Ovary (tissue), 3 donors: Measurements from ENCODE around the gene LEPR.

Experiments used
- CTCF ChIP-seq, 3 donors: fragments of 450-650 bp in 2 of 3; fragments of 200-600 bp in 1 of 3; IDR thresholded peaks; one replicate each; pipeline versions ENCODE4 v1.5.1 to v1.8.0; 2016 to 2022; ENCODE audit warnings: antibody characterized with exemption in 3 of 3, mild to moderate bottlenecking in 1 of 3
- POLR2A ChIP-seq: fragments of 450-650 bp; IDR thresholded peaks from one replicate; pipeline ENCODE4 v1.6.1; 2017; ENCODE audit warnings: antibody characterized with exemption, mild to moderate bottlenecking, moderate library complexity
- donor health status: DM: no; HTN: no; CAD: no.

GRCh38 chr1:65393928-65394327 lies 26.5 kb upstream of the LEPR start:
- TF ChIP-seq CTCF (IDR thresholded peaks at IDR 0.05): no peak
- no peak for TF ChIP-seq POLR2A
